Measurements from ENCODE around the gene ZNHIT1. TPM values are rescaled to one million over a fixed set of nuclear protein-coding genes. Genes with fewer than 3 reads are reported as not detected.

ZNHIT1 gene
- total RNA-seq (74.9 TPM), polyA plus RNA-seq (ENCODE audit: insufficient read depth, low read depth, low replicate concordance) (208 TPM)
- long read RNA-seq, donor 1, transcript ZNHIT1-201 (5 exons, 1,225 nt): major isoform, 39 of 46 reads
- long read RNA-seq, donor 1, transcript ZNHIT1-203 (4 exons, 2,898 nt): minor isoform, 7 of 46 reads
- long read RNA-seq, donor 1, partial matches to known transcripts: 0 of 46 reads
- long read RNA-seq, donor 1, other reads (novel, unspliced or antisense): 0 of 46 reads
- long read RNA-seq, donor 2, transcript ZNHIT1-201 (5 exons, 1,225 nt): major isoform, 61 of 78 reads
- long read RNA-seq, donor 2, transcript ZNHIT1-203 (4 exons, 2,898 nt): minor isoform, 7 of 78 reads
- long read RNA-seq, donor 2, partial matches to known transcripts: 10 of 78 reads
- long read RNA-seq, donor 2, other reads (novel, unspliced or antisense): 0 of 78 reads
- long read RNA-seq, donor 3, transcript ZNHIT1-201 (5 exons, 1,225 nt): major isoform, 65 of 81 reads
- long read RNA-seq, donor 3, transcript ZNHIT1-203 (4 exons, 2,898 nt): minor isoform, 9 of 81 reads
- long read RNA-seq, donor 3, partial matches to known transcripts: 0 of 81 reads
- long read RNA-seq, donor 3, other reads (novel, unspliced or antisense): 7 of 81 reads
- long read RNA-seq, donor 4, transcript ZNHIT1-203 (4 exons, 2,898 nt): minor isoform, 7 of 43 reads
- long read RNA-seq, donor 4, transcript ZNHIT1-201 (5 exons, 1,225 nt): major isoform, 36 of 43 reads
- long read RNA-seq, donor 4, partial matches to known transcripts: 0 of 43 reads
- long read RNA-seq, donor 4, other reads (novel, unspliced or antisense): 0 of 43 reads
- long read RNA-seq, donor 5, transcript ZNHIT1-201 (5 exons, 1,225 nt): major isoform, 8 of 8 reads
- long read RNA-seq, donor 5, partial matches to known transcripts: 0 of 8 reads
- long read RNA-seq, donor 5, other reads (novel, unspliced or antisense): 0 of 8 reads
- long read RNA-seq, donor 6, transcript ZNHIT1-203 (4 exons, 2,898 nt): minor isoform, 26 of 216 reads
- long read RNA-seq, donor 6, transcript ZNHIT1-201 (5 exons, 1,225 nt): major isoform, 133 of 216 reads
- long read RNA-seq, donor 6, partial matches to known transcripts: 52 of 216 reads
- long read RNA-seq, donor 6, other reads (novel, unspliced or antisense): 5 of 216 reads
- long read RNA-seq, donor 7, transcript ZNHIT1-201 (5 exons, 1,225 nt): major isoform, 26 of 50 reads
- long read RNA-seq, donor 7, partial matches to known transcripts: 3 of 50 reads
- long read RNA-seq, donor 7, other reads (novel, unspliced or antisense): 17 of 50 reads
- long read RNA-seq, donor 8, transcript ZNHIT1-201 (5 exons, 1,225 nt): major isoform, 64 of 94 reads
- long read RNA-seq, donor 8, transcript ZNHIT1-203 (4 exons, 2,898 nt): minor isoform, 12 of 94 reads
- long read RNA-seq, donor 8, partial matches to known transcripts: 11 of 94 reads
- long read RNA-seq, donor 8, other reads (novel, unspliced or antisense): 7 of 94 reads
- long read RNA-seq, donor 9, transcript ZNHIT1-201 (5 exons, 1,225 nt): major isoform, 39 of 49 reads
- long read RNA-seq, donor 9, partial matches to known transcripts: 7 of 49 reads
- long read RNA-seq, donor 9, other reads (novel, unspliced or antisense): 0 of 49 reads
- long read RNA-seq, donor 10, transcript ZNHIT1-201 (5 exons, 1,225 nt): major isoform, 36 of 71 reads
- long read RNA-seq, donor 10, transcript ZNHIT1-203 (4 exons, 2,898 nt): minor isoform, 6 of 71 reads
- long read RNA-seq, donor 10, partial matches to known transcripts: 29 of 71 reads
- long read RNA-seq, donor 10, other reads (novel, unspliced or antisense): 0 of 71 reads

DNA sequence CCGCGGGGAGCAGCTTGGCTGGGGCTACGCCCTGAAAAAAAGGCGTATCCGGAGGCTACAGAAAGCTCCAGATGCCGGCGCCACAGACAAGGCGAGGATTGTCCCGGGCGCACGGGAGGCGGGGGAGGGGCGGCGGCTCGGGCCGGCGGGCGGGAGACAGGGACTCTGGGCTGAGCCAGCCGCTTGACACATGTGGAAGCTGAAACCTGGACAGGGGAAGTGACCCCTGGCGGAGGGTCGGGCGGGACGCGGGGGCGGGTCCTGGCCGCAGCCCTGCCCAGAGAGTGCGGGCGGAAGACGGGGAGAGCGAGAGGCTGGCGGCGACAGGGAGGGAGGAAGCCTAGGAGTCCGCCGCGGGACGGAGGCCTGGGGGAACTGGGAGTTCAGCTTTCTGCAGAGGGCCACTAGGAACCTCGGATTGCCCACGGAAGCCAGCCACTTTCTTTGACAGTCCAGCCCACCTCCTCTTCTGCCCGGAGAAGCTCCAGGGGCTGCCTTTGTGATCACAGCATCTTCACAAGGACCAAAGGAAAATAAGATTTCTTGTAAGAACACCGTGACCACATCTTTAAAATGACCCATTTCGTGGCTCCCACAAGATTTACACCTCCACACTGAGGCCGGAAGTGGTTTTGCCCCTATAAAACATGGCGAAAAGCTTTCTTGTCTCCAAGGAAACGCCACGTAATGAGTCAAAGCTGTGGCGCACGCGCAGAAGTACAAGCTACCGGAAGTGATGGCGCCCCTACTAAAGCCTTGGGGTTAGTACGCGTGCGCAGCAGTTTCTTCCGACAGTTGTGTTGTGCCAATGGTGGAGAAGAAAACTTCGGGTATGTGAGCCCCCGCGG, at the start of gene ZNHIT1, which contains the start of gene PLOD3:
Gene ZNHIT1 (plus strand): TSS at position 778 of the 848 bp plus-strand sequence. CDS start 31 bp downstream, at position 809.
Gene PLOD3 (minus strand): TSS at position 194 of the 848 bp plus-strand sequence. CDS start 307 bp downstream, outside the sequence.
- Histone ChIP-seq H3K9ac (ENCODE audit: low read length in 3 of 3) (peak within 1 kb of the TSS; percentile 72 to 93 (median 89)), H3K4me1 (ENCODE audit: control insufficient read depth in 2 of 3, insufficient read depth in 2 of 3, low read depth in 1 of 3, low read length in 3 of 3) (peaks cover 0 to 23% (median 6%) of the 10 kb centered on the region in 3 donors), H3K9me3 (ENCODE audit: control insufficient read depth in 2 of 3, insufficient read depth in 1 of 3, low read length in 3 of 3) (no peaks in the 10 kb centered on the region), H3K27me3 (ENCODE audit: control insufficient read depth, insufficient read depth, low read length) (no peaks in the 10 kb centered on the region), H3K4me3 (ENCODE audit: low read length in 3 of 3) (peak within 1 kb of the TSS; percentile 84 to 98 (median 98)), H3K27ac (ENCODE audit: low read depth in 2 of 2, low read length in 2 of 2) (peak within 1 kb of the TSS; percentile 97 to 99), H3K36me3 (ENCODE audit: control insufficient read depth in 2 of 3, insufficient read depth in 3 of 3, low read length in 3 of 3) (no peaks in the 10 kb centered on the region)
- intact Hi-C loops (cut with DNase I): no loop called here
- TF ChIP-seq, protein P1, sequence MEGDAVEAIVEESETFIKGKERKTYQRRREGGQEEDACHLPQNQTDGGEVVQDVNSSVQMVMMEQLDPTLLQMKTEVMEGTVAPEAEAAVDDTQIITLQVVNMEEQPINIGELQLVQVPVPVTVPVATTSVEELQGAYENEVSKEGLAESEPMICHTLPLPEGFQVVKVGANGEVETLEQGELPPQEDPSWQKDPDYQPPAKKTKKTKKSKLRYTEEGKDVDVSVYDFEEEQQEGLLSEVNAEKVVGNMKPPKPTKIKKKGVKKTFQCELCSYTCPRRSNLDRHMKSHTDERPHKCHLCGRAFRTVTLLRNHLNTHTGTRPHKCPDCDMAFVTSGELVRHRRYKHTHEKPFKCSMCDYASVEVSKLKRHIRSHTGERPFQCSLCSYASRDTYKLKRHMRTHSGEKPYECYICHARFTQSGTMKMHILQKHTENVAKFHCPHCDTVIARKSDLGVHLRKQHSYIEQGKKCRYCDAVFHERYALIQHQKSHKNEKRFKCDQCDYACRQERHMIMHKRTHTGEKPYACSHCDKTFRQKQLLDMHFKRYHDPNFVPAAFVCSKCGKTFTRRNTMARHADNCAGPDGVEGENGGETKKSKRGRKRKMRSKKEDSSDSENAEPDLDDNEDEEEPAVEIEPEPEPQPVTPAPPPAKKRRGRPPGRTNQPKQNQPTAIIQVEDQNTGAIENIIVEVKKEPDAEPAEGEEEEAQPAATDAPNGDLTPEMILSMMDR (IDR thresholded peaks at IDR 0.05; ENCODE audit: borderline replicate concordance, extremely low read depth, insufficient read depth): no peak
- DNase-seq (peak; percentile 97 to 100 (median 98)), FAIRE-seq (peak; percentile 90)

DNA sequence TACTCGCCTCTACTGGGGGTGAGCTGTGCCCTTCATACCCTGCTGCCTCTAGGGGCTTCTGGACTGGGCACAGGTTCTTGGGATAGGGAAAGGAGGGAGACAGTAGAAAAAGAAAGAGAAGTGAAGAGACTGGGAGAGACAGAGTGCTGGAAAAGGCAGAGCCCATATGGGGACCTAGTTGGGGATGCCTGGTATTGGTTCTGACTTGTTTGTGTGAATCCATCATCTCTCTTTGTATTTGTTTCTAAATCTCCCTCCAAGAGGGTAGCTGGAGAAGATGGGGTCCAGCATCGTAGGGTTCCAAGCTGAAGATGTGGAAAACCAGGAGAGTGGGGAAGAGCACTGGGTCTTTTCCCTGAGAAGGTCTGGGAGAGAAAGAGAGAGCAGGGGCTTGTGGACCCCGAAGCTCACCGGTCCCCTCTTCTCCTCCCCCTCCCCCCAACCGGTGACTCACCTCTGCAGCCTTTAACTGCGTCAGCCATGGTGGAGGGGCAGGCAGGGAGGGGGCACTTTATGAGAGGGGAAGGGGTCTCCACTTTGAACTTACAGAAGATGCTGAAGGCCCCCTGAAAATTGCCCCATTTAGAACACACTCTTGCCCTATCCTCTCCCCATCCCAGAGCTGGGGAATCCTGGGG, 49.4 kb upstream of the ZNHIT1 start:
- Histone ChIP-seq H3K4me3 (ENCODE audit: low read length in 3 of 3) (no peak overlapping the region), H3K4me1 (ENCODE audit: control insufficient read depth in 2 of 3, insufficient read depth in 2 of 3, low read depth in 1 of 3, low read length in 3 of 3) (peaks cover 0 to 24% (median 5%) of the 10 kb centered on the region in 3 donors), H3K9ac (ENCODE audit: low read length in 3 of 3) (no peak overlapping the region), H3K9me3 (ENCODE audit: control insufficient read depth in 2 of 3, insufficient read depth in 1 of 3, low read length in 3 of 3) (no peaks in the 10 kb centered on the region), H3K27ac (ENCODE audit: low read depth in 2 of 2, low read length in 2 of 2) (no peak overlapping the region), H3K27me3 (ENCODE audit: control insufficient read depth, insufficient read depth, low read length) (peaks cover 69% of the 10 kb centered on the region), H3K36me3 (ENCODE audit: control insufficient read depth in 2 of 3, insufficient read depth in 3 of 3, low read length in 3 of 3) (no peaks in the 10 kb centered on the region)
- DNase-seq: no peak
- intact Hi-C loops (cut with DNase I): no loop called here
- TF ChIP-seq, protein P1 (IDR thresholded peaks at IDR 0.05; ENCODE audit: borderline replicate concordance, extremely low read depth, insufficient read depth): no peak
- FAIRE-seq: no peak

Data from kidney (tissue), 22 donors.